HepG2 (cell line): ENCODE results near the gene PXDC1. TPM values are rescaled to one million over a fixed set of nuclear protein-coding genes. Genes with fewer than 3 reads are reported as not detected.

Source experiments
- ATAC-seq: fragments of 200-7000 bp; cut with Tn5 transposase; 3 replicates; pipeline ENCODE4 v1.9.1; 2020; ENCODE audit warnings: mild to moderate bottlenecking, moderate library complexity
- BruUV-seq: library from RNA; stranded (reverse); fragments of 400-500 nt; replicated peaks from 2 replicates; lab custom pipeline; 2021; lab: Mats Ljungman, UMichigan
- CTCF ChIA-PET: fragments of 300-600 bp; formaldehyde crosslinking; extraction: SDS; loops from one replicate; lab custom pipeline; 2021; ENCODE audit warnings: low total read pairs, inconsistent platforms, low intra/inter-chr PET ratio; lab: Yijun Ruan, JAX
- POLR2A ChIA-PET: fragments of 350-600 bp; sonication (Branson Sonifier 250); formaldehyde crosslinking; loops from one replicate; lab custom pipeline; 2020; ENCODE audit warnings: antibody characterized with exemption, inconsistent platforms; lab: Yijun Ruan, JAX
- DNase-seq: peaks from one replicate; pipeline ENCODE4 v3.0.0-alpha.2; 2015; ENCODE audit warnings: low spot score
- FAIRE-seq: peaks from 3 replicates; lab custom pipeline; 2011; peaks lifted over from hg19 to GRCh38; lab: Jason Lieb, UNC
- H2AFZ ChIP-seq: one replicate; pipeline ENCODE4 v1.6.1; 2011; ENCODE audit warnings: low read length, inconsistent platforms
- H3K27ac ChIP-seq: fragments of 300-600 bp; 3 replicates; pipeline ENCODE4 v1.8.0; 2011; ENCODE audit warnings: mixed run types, mild to moderate bottlenecking, mixed read lengths, low read length, inconsistent platforms; ENCODE audit not compliant: insufficient read depth; ENCODE audit errors: extremely low read length
- H3K27me3 ChIP-seq, 2 experiments: fragments of 200-600 bp in 1 of 2; 2 replicates in 1 of 2; 3 replicates in 1 of 2; pipeline versions ENCODE4 v1.6.0 to v1.8.0; 2011; ENCODE audit warnings: low read length in 2 of 2, mild to moderate bottlenecking in 2 of 2, moderate library complexity in 2 of 2, inconsistent platforms in 1 of 2; ENCODE audit not compliant: insufficient read depth in 2 of 2, control insufficient read depth in 1 of 2
- H3K36me3 ChIP-seq, 2 experiments: fragments of 200-600 bp in 1 of 2; replicated peaks in 1 of 2; 2 replicates in 1 of 2; 3 replicates in 1 of 2; pipeline versions ENCODE4 v1.5.1 to v1.8.0; 2011; ENCODE audit warnings: low read length in 2 of 2, inconsistent platforms in 1 of 2; ENCODE audit not compliant: insufficient read depth in 2 of 2, control insufficient read depth in 1 of 2
- H3K4me1 ChIP-seq: 2 replicates; pipeline ENCODE4 v1.5.1; 2012; ENCODE audit warnings: low read length, inconsistent platforms; ENCODE audit not compliant: insufficient read depth
- H3K4me2 ChIP-seq: 2 replicates; pipeline ENCODE4 v1.6.0; 2011; ENCODE audit warnings: low read depth, low read length, inconsistent platforms
- H3K4me3 ChIP-seq, 3 experiments: fragments of 200-600 bp in 1 of 3; sonication (generic), shearing (Covaris generic) in 1 of 3; replicated peaks in 1 of 3; 2 replicates each; pipeline ENCODE4 v1.5.1; 2011 to 2016; ENCODE audit warnings: low read length in 3 of 3, inconsistent platforms in 2 of 3, low read depth in 2 of 3, mild to moderate bottlenecking in 2 of 3, control low read depth in 1 of 3, mixed read lengths in 1 of 3; ENCODE audit not compliant: insufficient read depth in 1 of 3
- H3K79me2 ChIP-seq: one replicate; pipeline ENCODE4 v1.6.1; 2011; ENCODE audit warnings: low read length, inconsistent platforms; ENCODE audit not compliant: insufficient read depth
- H3K9ac ChIP-seq: 2 replicates; pipeline ENCODE4 v1.6.0; 2011; ENCODE audit warnings: mild to moderate bottlenecking, low read depth, low read length, inconsistent platforms; ENCODE audit not compliant: insufficient read depth
- H3K9me3 ChIP-seq: 2 replicates; pipeline ENCODE4 v1.5.1; 2012; ENCODE audit warnings: mild to moderate bottlenecking, low read length
- H4K20me1 ChIP-seq: 2 replicates; pipeline ENCODE4 v1.6.0; 2011; ENCODE audit warnings: inconsistent platforms, mild to moderate bottlenecking, low read length, moderate library complexity; ENCODE audit not compliant: insufficient read depth
- ATRX ChIP-seq: sonication (generic); formaldehyde crosslinking; IDR thresholded peaks from 2 replicates; pipeline ENCODE4 v1.4.0; 2020; ENCODE audit warnings: missing genetic modification reagents, borderline replicate concordance
- DNMT1 ChIP-seq: sonication (generic); formaldehyde crosslinking; IDR thresholded peaks from 2 replicates; pipeline ENCODE4 v1.5.1; 2020; ENCODE audit warnings: mild to moderate bottlenecking, missing genetic modification reagents
- EED ChIP-seq: sonication (generic); formaldehyde crosslinking; IDR thresholded peaks from 2 replicates; pipeline ENCODE4 v1.5.0; 2020; ENCODE audit warnings: mild to moderate bottlenecking, missing genetic modification reagents
- ETV6 ChIP-seq: sonication (generic); formaldehyde crosslinking; conservative IDR thresholded peaks from 2 replicates; pipeline ENCODE4 v1.4.0; 2020; ENCODE audit warnings: missing genetic modification reagents
- FOSL1 ChIP-seq: sonication (generic); formaldehyde crosslinking; IDR thresholded peaks from 2 replicates; pipeline ENCODE4 v1.9.0; 2021; ENCODE audit warnings: missing genetic modification reagents, borderline replicate concordance
- IKZF4 ChIP-seq: sonication (generic); formaldehyde crosslinking; IDR thresholded peaks from 2 replicates; pipeline ENCODE4 v1.5.1; 2020; ENCODE audit warnings: borderline replicate concordance, mild to moderate bottlenecking, low read depth, missing genetic modification reagents; ENCODE audit errors: not compliant biosample characterization
- KDM1A ChIP-seq: IDR thresholded peaks from 2 replicates; pipeline ENCODE4 v1.6.1; 2016; ENCODE audit warnings: missing compliant biosample characterization
- MED1 ChIP-seq: sonication (generic); formaldehyde crosslinking; IDR thresholded peaks from 2 replicates; pipeline ENCODE4 v1.4.0; 2020; ENCODE audit warnings: missing genetic modification reagents
- MEIS2 ChIP-seq: sonication (generic); formaldehyde crosslinking; IDR thresholded peaks from 2 replicates; pipeline ENCODE4 v1.9.0; 2021; ENCODE audit warnings: mild to moderate bottlenecking, missing genetic modification reagents
- NR2F2 ChIP-seq: IDR thresholded peaks from 2 replicates; pipeline ENCODE4 v1.6.1; 2012; ENCODE audit warnings: low read depth, inconsistent platforms, borderline replicate concordance
- RXRB ChIP-seq: IDR thresholded peaks from 2 replicates; pipeline ENCODE4 v1.6.1; 2016; ENCODE audit warnings: borderline replicate concordance, missing genetic modification reagents, missing compliant biosample characterization
- YEATS2 ChIP-seq: sonication (generic); formaldehyde crosslinking; IDR thresholded peaks from 2 replicates; pipeline ENCODE4 v1.4.0; 2020; ENCODE audit warnings: missing genetic modification reagents, borderline replicate concordance
- ZBTB38 ChIP-seq: sonication (generic); formaldehyde crosslinking; IDR thresholded peaks from 2 replicates; pipeline ENCODE4 v1.5.1; 2020; ENCODE audit warnings: mild to moderate bottlenecking, missing genetic modification reagents
- ZFY ChIP-seq: sonication (generic); formaldehyde crosslinking; IDR thresholded peaks from 2 replicates; pipeline ENCODE4 v1.4.0; 2020; ENCODE audit warnings: missing genetic modification reagents
- ZNF33A ChIP-seq: sonication (generic); formaldehyde crosslinking; IDR thresholded peaks from 2 replicates; pipeline ENCODE4 v1.5.1; 2020; ENCODE audit warnings: missing genetic modification reagents, mild to moderate bottlenecking, moderate library complexity, borderline replicate concordance
- ZNF382 ChIP-seq: sonication (generic); formaldehyde crosslinking; IDR thresholded peaks from 2 replicates; pipeline ENCODE4 v1.5.0; 2020; ENCODE audit warnings: missing genetic modification reagents, mild to moderate bottlenecking, borderline replicate concordance
- ZNF414 ChIP-seq: sonication (generic); formaldehyde crosslinking; IDR thresholded peaks from 2 replicates; pipeline ENCODE4 v1.5.0; 2020; ENCODE audit warnings: missing genetic modification reagents
- ZNF501 ChIP-seq: sonication (generic); formaldehyde crosslinking; IDR thresholded peaks from 2 replicates; pipeline ENCODE4 v1.5.1; 2020; ENCODE audit warnings: mild to moderate bottlenecking, moderate library complexity, missing genetic modification reagents
- ZNF557 ChIP-seq: sonication (generic); formaldehyde crosslinking; IDR thresholded peaks from 2 replicates; pipeline ENCODE4 v1.4.0; 2020; ENCODE audit warnings: missing genetic modification reagents
- ZNF577 ChIP-seq: sonication (generic); formaldehyde crosslinking; IDR thresholded peaks from 2 replicates; pipeline ENCODE4 v1.4.0; 2020; ENCODE audit warnings: mild to moderate bottlenecking, low read depth, missing genetic modification reagents, borderline replicate concordance
- ZNF704 ChIP-seq: sonication (generic); formaldehyde crosslinking; IDR thresholded peaks from 2 replicates; pipeline ENCODE4 v1.8.1; 2023; ENCODE audit warnings: mild to moderate bottlenecking, inconsistent platforms, moderate library complexity, missing genetic modification reagents, borderline replicate concordance
- ZNF761 ChIP-seq: sonication (generic); formaldehyde crosslinking; conservative IDR thresholded peaks from 2 replicates; pipeline ENCODE4 v1.4.0; 2020; ENCODE audit warnings: mild to moderate bottlenecking, missing genetic modification reagents
- ZNF782 ChIP-seq: sonication (generic); formaldehyde crosslinking; IDR thresholded peaks from 2 replicates; pipeline ENCODE4 v1.4.0; 2020; ENCODE audit warnings: missing genetic modification reagents, mild to moderate bottlenecking, borderline replicate concordance
- WGBS: methylation state at CpG from one replicate; pipeline ENCODE4 v1.1.6; 2017; ENCODE audit warnings: low lambda C conversion rate; 5-methylcytosine and 5-hydroxymethylcytosine counted together
- in situ Hi-C: cut with HindIII; loops from 2 replicates; pipeline ENCODE4 v1.10.0; 2017; ENCODE audit warnings: low pct_unique_long_range_greater_than_20kb; ENCODE audit not compliant: extremely low pct_ligation_motif_present
- intact Hi-C: fragments of 100-400 bp; cut with micrococcal nuclease; formaldehyde crosslinking; loops from one replicate; pipeline ENCODE4 v1.10.0; 2022; ENCODE audit not compliant: unreplicated experiment
- polyA plus RNA-seq, 8 experiments: library from polyadenylated mRNA; depleted of rRNA in 3 of 8; stranded (reverse) in 7 of 8; unstranded in 1 of 8; fragments of >200 nt; fragmentation: Illumina TruSeq in 4 of 8; extraction: Trizol in 4 of 8; gene quantifications; 2 replicates each; pipeline versions ENCODE4 v1.2.1 to v1.2.3, GENCODE V29; 2011 to 2016; ENCODE audit warnings: low read depth in 4 of 8, missing spikeins in 1 of 8, mixed read lengths in 1 of 8; ENCODE audit not compliant: insufficient read depth in 1 of 8
- total RNA-seq, 5 experiments: library from RNA; depleted of rRNA; stranded (reverse); fragments of >200 nt; fragmentation: Illumina TruSeq; extraction: Trizol; gene quantifications; 2 replicates each; pipeline ENCODE4 v1.2.3, GENCODE V29; 2016; ENCODE audit warnings: low read depth in 1 of 5
- TF ChIP-seq, protein P1 (sequence below): sonication (generic); formaldehyde crosslinking; IDR thresholded peaks from 2 replicates; pipeline ENCODE4 v1.5.0; 2020; ENCODE audit warnings: mild to moderate bottlenecking, missing genetic modification reagents

The PXDC1 gene
- total and polyA plus RNA-seq, 2 of the 13 experiments (the other 11 are each of a cell fraction or from before 2014, with no cell fraction given), result 32.4 to 34.7 TPM

DNA sequence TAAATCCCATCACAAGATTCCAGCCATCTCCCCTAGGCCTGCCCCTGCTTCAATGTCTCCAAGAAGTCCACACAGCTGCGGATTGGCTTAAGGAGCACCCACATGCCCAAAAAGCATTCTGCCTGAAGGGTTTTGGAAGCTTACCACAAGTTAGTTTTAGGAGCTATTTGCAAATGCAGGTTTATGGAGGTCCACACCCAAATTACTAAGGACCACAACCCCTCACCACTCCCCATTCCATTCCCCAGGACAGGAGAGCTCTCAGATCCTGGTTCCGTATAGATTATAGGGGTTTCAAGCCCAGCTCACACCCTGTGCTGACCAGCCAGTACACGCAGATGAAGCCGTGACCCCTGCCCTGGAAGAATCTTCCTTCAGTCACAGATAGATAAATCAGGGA, 24.3 kb upstream of the PXDC1 start (continued):
- TF ChIP-seq ZNF414 (CRISPR knock-in tag) (no peak), DNMT1 (CRISPR knock-in tag) (no peak), NR2F2 (no peak), MED1 (CRISPR knock-in tag) (no peak), ZNF557 (CRISPR knock-in tag) (no peak), ZNF33A (CRISPR knock-in tag) (no peak), ZFY (CRISPR knock-in tag) (no peak), EED (CRISPR knock-in tag) (no peak), ATRX (CRISPR knock-in tag) (no peak), RXRB (CRISPR knock-in tag) (no peak)
- TF ChIP-seq, protein P1, sequence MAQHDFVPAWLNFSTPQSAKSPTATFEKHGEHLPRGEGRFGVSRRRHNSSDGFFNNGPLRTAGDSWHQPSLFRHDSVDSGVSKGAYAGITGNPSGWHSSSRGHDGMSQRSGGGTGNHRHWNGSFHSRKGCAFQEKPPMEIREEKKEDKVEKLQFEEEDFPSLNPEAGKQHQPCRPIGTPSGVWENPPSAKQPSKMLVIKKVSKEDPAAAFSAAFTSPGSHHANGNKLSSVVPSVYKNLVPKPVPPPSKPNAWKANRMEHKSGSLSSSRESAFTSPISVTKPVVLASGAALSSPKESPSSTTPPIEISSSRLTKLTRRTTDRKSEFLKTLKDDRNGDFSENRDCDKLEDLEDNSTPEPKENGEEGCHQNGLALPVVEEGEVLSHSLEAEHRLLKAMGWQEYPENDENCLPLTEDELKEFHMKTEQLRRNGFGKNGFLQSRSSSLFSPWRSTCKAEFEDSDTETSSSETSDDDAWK (CRISPR knock-in tag), result no peak
- TF ChIP-seq, all 625 proteins: peak for 0

DNA sequence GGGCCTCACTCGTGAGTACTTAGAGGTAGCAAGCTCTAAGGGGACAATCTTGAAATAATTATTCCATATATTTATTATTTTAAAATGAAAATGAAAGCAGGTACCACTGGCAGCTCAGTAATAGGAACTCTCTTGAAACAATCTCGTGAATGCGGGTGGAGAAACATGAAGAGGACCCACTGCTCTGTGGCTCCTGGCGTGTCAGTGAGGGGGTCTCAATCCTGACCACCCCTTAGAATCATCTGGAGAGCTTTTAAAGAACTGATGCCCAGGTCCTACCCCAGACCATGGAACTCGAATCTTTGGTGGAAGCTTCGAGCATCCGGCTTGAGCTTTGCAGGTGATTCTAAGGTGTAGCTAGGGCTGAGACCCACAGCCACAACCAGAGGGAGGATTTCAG, 23.9 kb upstream of the PXDC1 start:
- H3K36me3 ChIP-seq, result no peaks in the 10 kb centered on the region
- no peaks in the 10 kb centered on the region; a peak in 1 of 5 replicates for H3K27me3 ChIP-seq
- H3K9me3 ChIP-seq, result no peaks in the 10 kb centered on the region
- H3K4me3 ChIP-seq, result no peak overlapping the region
- H3K9ac ChIP-seq, result no peak overlapping the region
- no peak overlapping the region for H3K4me2 ChIP-seq
- H2AFZ ChIP-seq, result no peak overlapping the region
- ChIA-PET CTCF (no interaction called here), POLR2A (interaction anchor here (0.7 to 1.2 kb wide), 3 partner anchors 13 to 30 kb away, joined by 3 read pairs; no protein-coding TSS in a partner anchor)
- H4K20me1 ChIP-seq, result no peaks in the 10 kb centered on the region
- FAIRE-seq (no peak), DNase-seq (no peak), ATAC-seq (no peak)
- no TSS peak for BruUV-seq
- H3K4me1 ChIP-seq, result peaks cover 9% of the 10 kb centered on the region
- H3K79me2 ChIP-seq, result no peaks in the 10 kb centered on the region
- in situ Hi-C loops (no loop called here), intact Hi-C loops (no loop called here)
- WGBS, result 63% methylated on average over 7 of the region's 7 CpGs
- no peak overlapping the region for H3K27ac ChIP-seq
- TF ChIP-seq ZNF782 (no peak), ZNF704 (CRISPR knock-in tag) (no peak), ZNF761 (CRISPR knock-in tag) (no peak), KDM1A (CRISPR knock-in tag) (no peak), ZNF577 (CRISPR knock-in tag) (no peak), ZBTB38 (no peak), ZNF382 (CRISPR knock-in tag) (no peak), ETV6 (CRISPR knock-in tag) (no peak), FOSL1 (no peak), IKZF4 (no peak), ZNF501 (CRISPR knock-in tag) (no peak), MEIS2 (no peak), YEATS2 (CRISPR knock-in tag) (no peak)
